ENCODE data around the gene CADPS.

Gene CADPS

GRCh38 chr3:62636235-62636826 lies 238.9 kb downstream of the CADPS start:
- DNase-seq (ENCODE audit: low read depth), result no peak

- peak; percentile 32 for DNase-seq (ENCODE audit: low read depth)
These were observed 242.5 kb downstream of the CADPS start for GRCh38 chr3:62632510-62633294.

- no peak for DNase-seq (ENCODE audit: low read depth)
These were observed 243.7 kb downstream of the CADPS start for GRCh38 chr3:62631488-62631887.

GRCh38 chr3:62630664-62631063 lies 244.6 kb downstream of the CADPS start:
- DNase-seq (ENCODE audit: low read depth), result no peak

- no peak for DNase-seq (ENCODE audit: low read depth)
These were observed 249.9 kb downstream of the CADPS start for GRCh38 chr3:62625268-62625667.

GRCh38 chr3:62624185-62624584 lies 251.0 kb downstream of the CADPS start:
- DNase-seq (ENCODE audit: low read depth), result peak; percentile 15

GRCh38 chr3:62622553-62623174 lies 252.6 kb downstream of the CADPS start:
- peak; percentile 53 for DNase-seq (ENCODE audit: low read depth)

- DNase-seq (ENCODE audit: low read depth), result no peak
These were observed 253.3 kb downstream of the CADPS start for GRCh38 chr3:62621925-62622324.

- no peak for DNase-seq (ENCODE audit: low read depth)
These were observed 254.0 kb downstream of the CADPS start for GRCh38 chr3:62621176-62621575.

GRCh38 chr3:62615258-62615849 lies 259.9 kb downstream of the CADPS start:
- DNase-seq (ENCODE audit: low read depth), result no peak

- no peak for DNase-seq (ENCODE audit: low read depth)
These were observed 260.7 kb downstream of the CADPS start for GRCh38 chr3:62614527-62614926.

GRCh38 chr3:62611541-62612240 lies 263.5 kb downstream of the CADPS start:
- DNase-seq (ENCODE audit: low read depth), result peak; percentile 31

- peak; percentile 59 for DNase-seq (ENCODE audit: low read depth)
These were observed 267.8 kb downstream of the CADPS start for GRCh38 chr3:62607287-62608029.

- DNase-seq (ENCODE audit: low read depth), result no peak
These were observed 269.7 kb downstream of the CADPS start for GRCh38 chr3:62605413-62606068.

- DNase-seq (ENCODE audit: low read depth), result peak; percentile 23
These were observed 270.4 kb downstream of the CADPS start for GRCh38 chr3:62604751-62605351.

- DNase-seq (ENCODE audit: low read depth), result peak; percentile 90
These were observed 270.9 kb downstream of the CADPS start for GRCh38 chr3:62604298-62604697.

GRCh38 chr3:62602987-62603386 lies 272.2 kb downstream of the CADPS start:
- DNase-seq (ENCODE audit: low read depth), result no peak

- no peak for DNase-seq (ENCODE audit: low read depth)
These were observed 273.0 kb downstream of the CADPS start for GRCh38 chr3:62602129-62602770.

GRCh38 chr3:62601238-62602070 lies 273.8 kb downstream of the CADPS start:
- peak; percentile 75 for DNase-seq (ENCODE audit: low read depth)

Data from fibroblast of gingiva (primary cell).